ENCODE measurements around the gene PKN3.
"Not testable (repeated sequence)": the region's sequence is repeated elsewhere in the genome, so short reads cannot be mapped to it uniquely, and the experiment has no call there.

DNA sequence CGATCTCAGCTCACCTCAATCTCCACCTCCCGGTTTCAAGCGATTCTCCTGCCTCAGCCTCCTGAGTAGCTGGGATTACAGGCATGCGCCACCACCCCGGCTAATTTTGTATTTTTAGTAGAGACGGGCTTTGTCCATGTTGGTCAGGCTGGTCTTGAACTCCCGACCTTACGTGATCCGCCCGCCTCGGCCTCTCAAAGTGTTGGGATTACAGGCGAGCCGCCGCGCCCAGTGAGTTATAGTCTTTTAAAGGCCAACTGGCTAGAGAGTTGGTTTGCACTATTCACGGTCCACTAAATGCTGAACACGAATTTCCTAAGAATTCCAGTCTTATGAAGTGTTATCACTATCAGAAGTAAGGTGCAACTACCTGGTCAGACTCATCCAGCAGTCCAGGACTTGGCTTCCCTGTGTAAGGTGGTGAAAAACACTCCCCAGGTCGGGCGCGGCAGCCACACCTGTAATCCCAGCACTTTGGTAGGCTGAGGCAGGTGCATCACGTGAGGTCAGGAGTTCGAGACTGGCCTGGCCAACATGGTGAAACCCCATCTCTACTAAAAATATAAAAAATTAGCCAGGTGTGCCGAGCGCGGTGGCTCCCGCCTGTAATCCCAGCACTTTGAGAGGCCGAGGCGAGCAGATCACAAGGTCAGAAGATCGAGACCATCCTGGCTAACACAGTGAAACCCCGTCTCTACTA is 3.1 kb upstream of the PKN3 start:
- TF ChIP-seq, protein P1, sequence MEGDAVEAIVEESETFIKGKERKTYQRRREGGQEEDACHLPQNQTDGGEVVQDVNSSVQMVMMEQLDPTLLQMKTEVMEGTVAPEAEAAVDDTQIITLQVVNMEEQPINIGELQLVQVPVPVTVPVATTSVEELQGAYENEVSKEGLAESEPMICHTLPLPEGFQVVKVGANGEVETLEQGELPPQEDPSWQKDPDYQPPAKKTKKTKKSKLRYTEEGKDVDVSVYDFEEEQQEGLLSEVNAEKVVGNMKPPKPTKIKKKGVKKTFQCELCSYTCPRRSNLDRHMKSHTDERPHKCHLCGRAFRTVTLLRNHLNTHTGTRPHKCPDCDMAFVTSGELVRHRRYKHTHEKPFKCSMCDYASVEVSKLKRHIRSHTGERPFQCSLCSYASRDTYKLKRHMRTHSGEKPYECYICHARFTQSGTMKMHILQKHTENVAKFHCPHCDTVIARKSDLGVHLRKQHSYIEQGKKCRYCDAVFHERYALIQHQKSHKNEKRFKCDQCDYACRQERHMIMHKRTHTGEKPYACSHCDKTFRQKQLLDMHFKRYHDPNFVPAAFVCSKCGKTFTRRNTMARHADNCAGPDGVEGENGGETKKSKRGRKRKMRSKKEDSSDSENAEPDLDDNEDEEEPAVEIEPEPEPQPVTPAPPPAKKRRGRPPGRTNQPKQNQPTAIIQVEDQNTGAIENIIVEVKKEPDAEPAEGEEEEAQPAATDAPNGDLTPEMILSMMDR (conservative IDR thresholded peaks at IDR 0.05; ENCODE audit: low read length) = not testable (repeated sequence)
- TF ChIP-seq EZH2phosphoT487 (IDR thresholded peaks at IDR 0.05; ENCODE audit: borderline replicate concordance) = not testable (repeated sequence)
